ENCODE measurements around the gene CHTF18.
"Not testable (repeated sequence)": the region's sequence is repeated elsewhere in the genome, so short reads cannot be mapped to it uniquely, and the experiment has no call there.

The CHTF18 gene

GRCh38 chr16:822174-822908 lies 33.9 kb downstream of the CHTF18 start:
- no peak for FAIRE-seq
- no peak for DNase-seq (ENCODE audit: extremely low spot score, insufficient read length, low read depth)

GRCh38 chr16:822909-823297 lies 34.5 kb downstream of the CHTF18 start:
- no peak for DNase-seq (ENCODE audit: extremely low spot score, insufficient read length, low read depth)
- no peak for FAIRE-seq

GRCh38 chr16:824194-824593 lies 35.8 kb downstream of the CHTF18 start:
- FAIRE-seq (no peak), DNase-seq (ENCODE audit: extremely low spot score, insufficient read length, low read depth) (no peak)

GRCh38 chr16:824601-825000 lies 36.2 kb downstream of the CHTF18 start:
- FAIRE-seq (no peak), DNase-seq (ENCODE audit: extremely low spot score, insufficient read length, low read depth) (no peak)

- DNase-seq (ENCODE audit: extremely low spot score, insufficient read length, low read depth) (no peak), FAIRE-seq (no peak)
These were observed 37.1 kb downstream of the CHTF18 start for GRCh38 chr16:825341-826061.

- DNase-seq (ENCODE audit: extremely low spot score, insufficient read length, low read depth) (no peak), FAIRE-seq (no peak)
These were observed 39.1 kb downstream of the CHTF18 start for GRCh38 chr16:827513-827912.

GRCh38 chr16:828891-829290 lies 40.5 kb downstream of the CHTF18 start:
- no peak for DNase-seq (ENCODE audit: extremely low spot score, insufficient read length, low read depth)
- no peak for FAIRE-seq

- FAIRE-seq = no peak
- DNase-seq (ENCODE audit: extremely low spot score, insufficient read length, low read depth) = no peak
These were observed 41.9 kb downstream of the CHTF18 start for GRCh38 chr16:830107-830870.

- FAIRE-seq (no peak), DNase-seq (ENCODE audit: extremely low spot score, insufficient read length, low read depth) (no peak)
These were observed 42.6 kb downstream of the CHTF18 start for GRCh38 chr16:830871-831570.

- FAIRE-seq = no peak
- no peak for DNase-seq (ENCODE audit: extremely low spot score, insufficient read length, low read depth)
These were observed 43.4 kb downstream of the CHTF18 start for GRCh38 chr16:831571-832413.

GRCh38 chr16:832652-833336 lies 44.4 kb downstream of the CHTF18 start:
- DNase-seq (ENCODE audit: extremely low spot score, insufficient read length, low read depth) = no peak
- FAIRE-seq = no peak

GRCh38 chr16:833411-833810 lies 45.0 kb downstream of the CHTF18 start:
- DNase-seq (ENCODE audit: extremely low spot score, insufficient read length, low read depth) (no peak), FAIRE-seq (no peak)

GRCh38 chr16:835373-835772 lies 47.0 kb downstream of the CHTF18 start:
- DNase-seq (ENCODE audit: extremely low spot score, insufficient read length, low read depth) = no peak
- FAIRE-seq = no peak

- no peak for FAIRE-seq
- no peak for DNase-seq (ENCODE audit: extremely low spot score, insufficient read length, low read depth)
These were observed 47.8 kb downstream of the CHTF18 start for GRCh38 chr16:836221-836620.

- not testable (repeated sequence) for DNase-seq (ENCODE audit: extremely low spot score, insufficient read length, low read depth); FAIRE-seq
These were observed 48.4 kb downstream of the CHTF18 start for GRCh38 chr16:836822-837221.

GRCh38 chr16:838741-839140 lies 50.3 kb downstream of the CHTF18 start:
- FAIRE-seq (no peak), DNase-seq (ENCODE audit: extremely low spot score, insufficient read length, low read depth) (no peak)

- DNase-seq (ENCODE audit: extremely low spot score, insufficient read length, low read depth) (no peak), FAIRE-seq (no peak)
These were observed 51.4 kb downstream of the CHTF18 start for GRCh38 chr16:839643-840408.

Data from GM18507 (cell line).